SKM-1 treated with dmso at 0.1 percent for 144 hours (cell line): ENCODE results near the gene RNF220.

Experiments used
- DNase-seq: peaks from one replicate; lab custom pipeline; 2025; ENCODE audit not compliant: unreplicated experiment; lab: John Stamatoyannopoulos, UW

RNF220 gene

GRCh38 chr1:44406737-44407429, 1.8 kb downstream of the RNF220 start:
- DNase-seq, result no peak

DNA sequence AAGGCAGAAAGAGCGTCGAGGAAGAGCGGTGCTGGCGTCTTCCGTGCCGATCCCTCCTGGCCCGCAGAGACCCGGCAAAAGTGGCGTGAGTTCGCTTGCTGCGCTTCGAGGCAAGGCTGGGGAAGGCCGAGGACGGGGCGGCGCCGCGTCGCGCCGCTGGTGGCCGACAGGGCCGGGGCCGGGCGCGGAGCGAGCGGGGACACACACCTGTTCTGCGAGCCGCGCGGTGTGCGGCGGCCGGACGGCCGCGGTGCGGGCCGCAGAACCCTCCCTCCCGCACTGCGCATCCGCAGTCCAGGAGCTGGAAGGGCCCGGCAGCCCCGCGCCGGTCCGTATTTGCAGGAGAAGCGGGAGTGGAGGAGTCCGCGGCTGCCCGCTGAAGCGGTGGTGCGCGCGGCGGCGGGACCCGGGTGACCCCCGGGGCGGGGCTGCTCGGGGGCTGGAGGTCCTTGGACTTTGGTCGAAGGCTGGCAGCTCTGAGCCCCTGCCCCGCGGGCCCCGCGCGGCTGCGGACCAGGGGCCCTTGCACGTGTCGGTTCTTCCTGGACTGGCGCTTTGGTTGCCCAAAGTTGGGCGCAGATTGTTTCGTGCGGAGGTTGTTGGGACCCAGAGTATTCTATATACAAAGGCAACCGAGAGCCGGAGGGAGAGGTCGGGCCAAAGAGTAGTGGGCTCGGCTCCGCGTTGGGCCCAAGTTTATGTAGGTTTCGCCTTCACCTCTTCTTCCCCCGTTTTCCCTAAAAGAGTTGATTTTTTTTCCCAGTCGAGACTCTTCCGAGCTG, 2.6 kb downstream of the RNF220 start:
- DNase-seq, result no peak

DNA sequence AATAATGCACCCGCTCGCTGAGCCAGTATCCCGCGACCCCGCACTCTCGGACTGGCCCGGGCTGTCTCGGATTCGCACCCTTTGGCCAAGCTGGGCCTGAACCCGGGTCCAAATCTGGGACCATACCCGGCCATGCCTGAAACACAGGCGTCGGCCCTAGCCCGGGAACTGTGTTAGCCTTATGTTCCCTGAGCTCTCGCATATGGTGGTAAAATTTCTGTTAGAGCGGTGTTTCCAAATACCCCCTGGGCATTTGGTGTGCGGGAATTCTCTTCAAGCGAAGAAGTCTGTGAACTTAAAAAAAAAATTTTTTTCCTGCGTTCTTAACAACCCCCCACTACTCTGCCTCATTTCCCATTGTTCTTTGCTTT, 3.1 kb downstream of the RNF220 start:
- DNase-seq, result no peak

DNA sequence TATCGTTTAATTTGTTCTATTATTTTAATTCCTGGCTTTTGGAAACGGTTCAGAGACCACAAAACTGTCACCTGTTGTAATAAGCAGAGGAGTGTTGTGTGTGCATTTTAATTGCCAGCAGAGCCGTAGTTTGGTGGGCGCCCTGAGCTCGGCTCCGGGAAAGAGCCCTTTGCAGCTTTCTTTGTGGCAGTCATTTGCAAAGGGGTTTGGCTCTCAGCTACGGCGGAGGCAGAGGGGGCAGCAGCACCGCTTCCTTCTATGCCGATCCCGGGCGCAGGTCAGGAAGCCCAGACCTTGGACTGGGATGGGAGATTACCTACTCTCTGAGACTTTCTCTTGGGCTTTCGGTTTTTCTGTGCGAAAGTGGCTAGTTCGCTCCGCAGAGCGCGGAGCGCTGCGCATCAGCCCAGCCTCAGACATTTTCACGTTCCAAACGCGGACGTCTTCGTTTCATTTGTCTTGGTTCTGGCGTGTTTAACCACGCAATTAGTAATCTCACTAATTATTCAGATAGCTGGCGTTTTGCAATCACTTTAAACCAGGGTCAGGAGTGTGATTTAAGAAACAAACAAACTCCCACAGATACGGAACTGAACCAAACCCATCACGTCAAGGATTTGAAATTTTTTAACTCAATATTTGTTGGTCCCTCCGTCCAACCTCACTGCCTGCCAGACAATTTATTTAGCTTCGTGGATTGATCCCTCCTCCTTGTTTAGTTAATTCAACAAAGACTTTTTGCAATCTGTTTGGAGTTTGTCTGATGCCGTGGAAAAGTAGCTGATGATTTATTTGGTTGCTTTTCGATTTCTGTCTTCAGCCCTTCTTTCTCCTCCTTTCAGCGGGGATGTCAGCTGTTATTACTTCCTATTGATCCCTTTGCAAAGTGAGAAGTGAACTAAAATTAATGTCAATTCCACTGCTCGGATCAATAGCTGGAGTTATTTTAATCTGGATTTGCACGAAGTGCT, 3.9 kb downstream of the RNF220 start:
- no peak for DNase-seq

DNA sequence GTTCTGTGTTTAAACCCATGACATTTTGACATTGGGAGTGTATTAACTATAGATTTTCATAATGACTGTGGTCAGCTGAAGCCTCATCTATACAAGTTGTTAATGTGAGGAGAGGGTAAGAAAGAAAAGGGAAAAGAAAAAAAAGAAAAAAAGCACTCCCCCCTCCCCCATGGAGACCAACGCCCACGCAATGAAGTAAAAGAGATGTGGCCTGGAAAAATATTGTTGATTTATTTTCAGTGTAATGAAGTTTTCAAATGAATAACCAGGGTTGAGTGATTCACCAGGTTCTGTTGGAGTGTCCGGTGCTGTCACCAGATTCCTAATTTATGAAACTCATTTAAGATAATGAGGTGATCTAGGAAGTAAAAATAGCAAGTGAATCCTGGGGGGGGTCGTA, 4.7 kb downstream of the RNF220 start:
- no peak for DNase-seq

DNA sequence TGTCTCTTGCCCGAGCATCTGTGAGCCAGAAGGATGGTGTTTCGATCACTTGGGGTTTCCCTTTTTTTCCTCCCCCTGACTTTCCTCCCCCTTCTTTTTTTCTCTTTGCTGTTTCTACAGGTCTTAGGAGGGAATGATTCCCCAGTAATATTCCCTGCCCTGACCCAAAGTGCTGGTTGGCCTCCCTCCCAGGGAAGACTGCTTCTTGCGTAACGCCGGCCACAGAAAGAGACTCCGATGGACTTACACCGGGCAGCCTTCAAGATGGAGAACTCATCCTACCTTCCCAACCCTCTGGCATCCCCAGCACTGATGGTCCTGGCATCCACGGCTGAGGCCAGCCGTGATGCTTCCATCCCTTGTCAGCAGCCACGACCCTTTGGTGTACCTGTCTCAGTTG, 6.8 kb downstream of the RNF220 start:
- no peak for DNase-seq

- no peak for DNase-seq
These were observed 7.5 kb downstream of the RNF220 start for GRCh38 chr1:44412601-44413000.

- no peak for DNase-seq
These were observed 8.7 kb downstream of the RNF220 start for GRCh38 chr1:44413740-44414139.

DNA sequence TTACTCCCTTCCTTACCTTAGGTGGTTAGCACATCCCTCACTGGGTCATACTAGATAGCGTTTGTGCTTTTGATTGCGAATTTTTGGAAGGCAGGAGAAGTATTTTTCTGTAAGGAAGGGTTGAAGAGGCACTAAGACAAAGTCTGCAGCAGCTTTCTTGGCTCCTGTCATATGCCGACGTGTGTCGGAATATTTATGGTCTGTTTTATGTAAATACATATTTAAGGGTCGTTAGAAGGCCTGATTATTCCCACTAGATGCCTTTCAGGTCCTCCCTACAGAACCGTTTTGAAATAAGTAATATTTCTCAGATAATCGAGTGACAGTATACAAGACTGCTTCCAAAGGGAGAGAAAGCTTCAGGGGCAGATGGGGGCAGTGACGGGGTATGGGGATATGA, 10.0 kb downstream of the RNF220 start:
- no peak for DNase-seq

- no peak for DNase-seq
These were observed 11.4 kb downstream of the RNF220 start for GRCh38 chr1:44416408-44416807.

- no peak for DNase-seq
These were observed 12.4 kb downstream of the RNF220 start for GRCh38 chr1:44417351-44418021.

DNA sequence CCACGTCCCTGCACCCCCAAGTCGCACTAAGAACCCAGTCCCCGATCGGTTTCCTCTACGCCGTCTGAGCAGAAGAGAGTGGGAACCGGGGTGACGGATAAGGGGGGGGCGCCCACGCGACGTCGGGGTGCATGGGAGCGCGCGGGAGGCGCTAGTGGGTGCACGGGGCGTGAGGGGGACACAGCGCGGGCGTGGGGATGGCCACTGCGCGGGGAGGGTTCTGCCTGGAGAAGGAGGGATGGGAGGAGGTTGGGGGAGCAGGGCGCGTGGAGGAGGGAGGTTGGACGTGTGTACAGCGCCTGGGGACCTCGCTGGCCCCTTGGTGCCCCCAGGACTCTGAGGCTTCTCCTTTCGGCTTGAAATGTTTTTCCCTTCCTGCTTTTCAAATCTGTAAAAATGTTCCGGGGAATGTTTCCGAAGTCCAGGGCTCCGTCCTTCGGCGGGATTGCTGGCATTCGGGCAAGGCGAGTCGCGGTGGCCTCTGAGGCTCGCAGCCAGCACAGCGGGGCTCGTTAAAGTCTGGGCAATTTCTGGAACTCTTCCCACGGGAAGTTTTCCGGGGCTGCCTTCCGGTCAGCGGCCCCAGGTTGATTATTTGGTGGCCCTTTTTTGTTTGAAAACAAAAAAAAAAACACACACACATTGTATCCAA, 13.1 kb downstream of the RNF220 start:
- no peak for DNase-seq

DNA sequence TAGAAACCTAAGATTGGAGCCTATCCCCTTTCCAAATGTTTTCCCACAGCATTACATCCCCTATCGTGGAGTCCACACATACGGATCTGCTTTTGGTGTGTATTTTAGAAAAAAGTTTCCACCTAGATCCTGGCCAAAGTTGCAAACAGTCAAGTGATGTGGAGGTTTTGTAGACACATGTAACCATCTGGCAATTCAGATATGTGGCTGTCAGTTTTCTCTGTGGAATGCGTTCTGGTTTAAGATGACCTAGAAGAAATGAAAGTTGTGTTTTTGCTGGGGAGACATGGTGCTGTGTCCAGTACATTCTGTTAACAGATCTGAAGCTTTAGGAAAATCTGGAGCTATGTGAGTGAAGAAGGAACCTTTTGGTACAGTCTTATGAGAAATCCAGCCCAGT, 14.8 kb downstream of the RNF220 start:
- DNase-seq, result no peak

- DNase-seq, result no peak
These were observed 15.5 kb downstream of the RNF220 start for GRCh38 chr1:44420535-44420934.

DNA sequence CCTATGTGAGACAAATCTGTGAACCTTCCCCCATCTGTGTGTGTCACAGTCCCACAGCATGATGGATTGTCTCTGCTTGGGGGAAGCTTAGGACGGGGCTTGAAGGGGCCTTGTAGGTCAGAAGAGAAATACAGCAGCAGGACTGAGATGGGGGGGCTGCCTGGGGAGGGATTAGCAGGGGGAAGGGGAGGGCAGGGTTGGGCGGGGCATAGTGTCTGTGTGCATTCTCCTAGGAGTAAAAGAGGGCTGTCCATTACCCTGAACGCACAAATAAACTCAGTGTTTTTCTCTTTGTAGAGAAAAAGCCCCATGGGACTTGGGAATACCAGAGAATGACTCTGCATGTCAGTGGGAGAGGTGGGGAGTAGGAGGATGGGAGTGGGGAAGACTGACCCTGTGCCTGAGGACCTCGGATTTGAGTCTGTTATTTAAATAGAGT, 16.4 kb downstream of the RNF220 start:
- no peak for DNase-seq

GRCh38 chr1:44422161-44422560, 17.1 kb downstream of the RNF220 start:
- DNase-seq, result no peak

DNA sequence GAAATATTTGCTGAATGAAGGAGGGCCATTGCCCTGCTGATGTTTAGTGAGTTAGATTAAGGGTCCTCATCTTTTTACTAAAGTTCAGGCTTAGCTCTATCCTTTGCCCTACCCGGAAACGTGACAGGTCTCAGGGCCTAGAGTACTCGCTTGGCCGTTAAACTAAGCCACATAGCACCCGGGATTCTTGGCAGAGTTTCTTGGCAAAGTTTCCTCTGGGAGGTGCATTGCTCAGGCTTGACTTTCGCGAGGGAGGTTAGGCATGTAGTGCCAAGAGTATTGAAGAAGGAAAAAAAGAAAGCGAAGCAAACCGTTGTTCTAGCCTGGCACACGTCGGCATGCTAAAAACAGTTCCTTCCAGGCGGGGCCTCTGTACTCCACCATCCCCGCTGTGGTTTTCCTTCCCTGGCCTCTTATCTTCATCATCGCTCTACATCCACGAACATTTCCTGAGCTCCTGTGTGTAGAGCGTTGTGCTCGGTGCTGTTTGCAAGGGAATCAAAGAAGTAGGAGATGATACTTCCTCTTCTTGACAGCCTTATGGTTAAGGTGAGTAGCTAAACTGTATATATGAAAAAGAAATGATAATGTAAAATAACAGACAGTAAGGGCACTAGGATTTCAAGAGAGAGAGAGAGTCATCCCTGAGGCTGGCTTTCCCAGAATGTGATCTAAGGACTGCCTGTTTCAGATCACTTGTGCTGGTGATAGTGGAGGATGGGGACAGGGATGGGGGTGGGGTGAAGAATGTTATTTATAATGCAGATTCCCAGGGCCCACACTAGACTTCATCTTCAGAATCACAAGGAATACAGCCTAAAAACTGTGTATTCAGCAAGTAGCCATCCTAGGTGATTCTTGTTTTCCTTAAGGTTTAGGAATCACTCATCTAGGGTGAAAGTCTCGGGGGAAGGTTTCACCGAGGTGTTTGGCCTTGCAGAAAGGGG, 18.8 kb downstream of the RNF220 start:
- DNase-seq, result no peak

DNA sequence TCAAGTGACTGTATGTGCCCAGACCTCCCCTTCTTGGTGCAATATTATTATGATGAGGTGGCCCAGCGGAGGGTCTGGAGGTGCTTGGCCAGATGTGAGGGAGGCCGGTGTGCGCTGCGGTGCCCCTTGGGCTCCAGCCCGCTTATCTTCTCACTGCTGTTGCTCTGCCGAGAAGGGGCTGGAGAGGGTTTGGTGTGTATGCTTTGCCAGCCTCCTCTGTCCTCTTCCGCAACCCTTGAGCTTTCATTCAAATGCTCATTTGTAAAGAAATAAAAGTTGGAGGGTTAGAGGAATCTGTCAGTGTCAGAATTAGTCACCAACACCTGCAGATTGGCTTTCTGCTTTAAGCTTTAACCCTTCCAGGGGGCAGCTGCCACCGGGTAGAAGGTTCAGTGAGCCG, 19.7 kb downstream of the RNF220 start:
- DNase-seq, result no peak

- no peak for DNase-seq
These were observed 20.5 kb downstream of the RNF220 start for GRCh38 chr1:44425341-44426082.
